K562 (cell line): ENCODE data around the gene NIPBL. TPM values are rescaled to one million over a fixed set of nuclear protein-coding genes. Genes with fewer than 3 reads are reported as not detected.

ENCODE experiments used
- ATAC-seq: fragments of 200-7000 bp; cut with Tn5 transposase; 3 replicates; pipeline ENCODE4 v1.9.1; 2020; ENCODE audit warnings: moderate library complexity
- BruUV-seq: library from RNA; stranded (reverse); fragments of 400-500 nt; replicated peaks from 2 replicates; lab custom pipeline; 2021; lab: Mats Ljungman, UMichigan
- CTCF ChIA-PET: fragments of 300-600 bp; formaldehyde crosslinking; extraction: SDS; loops from one replicate; lab custom pipeline; 2021; ENCODE audit warnings: low intra/inter-chr PET ratio; lab: Yijun Ruan, JAX
- POLR2A ChIA-PET: fragments of 300-600, 350-650 bp; sonication (Branson Sonifier 250); formaldehyde crosslinking; extraction: SDS; loops from one replicate; lab custom pipeline; 2021; ENCODE audit warnings: antibody characterized with exemption, inconsistent platforms; lab: Yijun Ruan, JAX
- DNase-seq, 4 experiments: peaks; one replicate each; pipeline versions ENCODE4 v3.0.0 to v3.0.0-alpha.2; 2011 to 2018; ENCODE audit warnings: low spot score in 3 of 4, mixed read lengths in 3 of 4; ENCODE audit errors: extremely low read depth in 1 of 4
- FAIRE-seq: peaks from 2 replicates; lab custom pipeline; 2011; peaks lifted over from hg19 to GRCh38; lab: Jason Lieb, UNC
- H2AFZ ChIP-seq: 2 replicates; pipeline ENCODE4 v1.6.0; 2011; ENCODE audit warnings: low read depth, low read length, control low read depth, inconsistent platforms
- H3K27ac ChIP-seq: fragments of 200-600 bp; 3 replicates; pipeline ENCODE4 v1.8.0; 2011; ENCODE audit warnings: low read depth, mild to moderate bottlenecking, control low read depth, inconsistent platforms, low read length, moderate library complexity, mixed read lengths; ENCODE audit errors: extremely low read depth
- H3K27me3 ChIP-seq, 2 experiments: fragments of 300-600 bp in 1 of 2; 2 replicates in 1 of 2; 3 replicates in 1 of 2; pipeline versions ENCODE4 v1.6.0 to v1.8.0; 2011; ENCODE audit warnings: inconsistent platforms in 2 of 2, low read length in 2 of 2, mild to moderate bottlenecking in 1 of 2, mixed read lengths in 1 of 2, moderate library complexity in 1 of 2; ENCODE audit not compliant: control insufficient read depth in 2 of 2, insufficient read depth in 2 of 2
- H3K36me3 ChIP-seq: fragments of 300-600 bp; 3 replicates; pipeline ENCODE4 v1.8.0; 2011; ENCODE audit warnings: mild to moderate bottlenecking, low read length, inconsistent platforms; ENCODE audit not compliant: control insufficient read depth, insufficient read depth
- H3K4me1 ChIP-seq, 2 experiments: fragments of 200-600 bp in 1 of 2; replicated peaks in 1 of 2; 2 replicates in 1 of 2; 3 replicates in 1 of 2; pipeline versions ENCODE4 v1.5.1 to v1.8.0; 2011; ENCODE audit warnings: inconsistent platforms in 2 of 2, low read length in 2 of 2, mild to moderate bottlenecking in 1 of 2, mixed read lengths in 1 of 2, moderate library complexity in 1 of 2; ENCODE audit not compliant: control insufficient read depth in 2 of 2, insufficient read depth in 2 of 2
- H3K4me2 ChIP-seq: 2 replicates; pipeline ENCODE4 v1.6.1; 2011; ENCODE audit warnings: low read length, control low read depth, inconsistent platforms, mixed read lengths; ENCODE audit not compliant: insufficient read depth
- H3K4me3 ChIP-seq: fragments of 200-600 bp; sonication (generic), shearing (Covaris generic); 2 replicates; pipeline ENCODE4 v1.5.1; 2016; ENCODE audit warnings: control low read depth, inconsistent platforms
- H3K79me2 ChIP-seq: fragments of 200-600 bp; 3 replicates; pipeline ENCODE4 v1.8.0; 2011; ENCODE audit warnings: low read length, inconsistent platforms; ENCODE audit not compliant: control insufficient read depth, insufficient read depth
- H3K9ac ChIP-seq, 2 experiments: 2 replicates each; pipeline versions ENCODE4 v1.6.0 to v1.6.1; 2011; ENCODE audit warnings: low read depth in 2 of 2, low read length in 2 of 2, control low read depth in 1 of 2, inconsistent platforms in 1 of 2, mild to moderate bottlenecking in 1 of 2, mixed read lengths in 1 of 2; ENCODE audit not compliant: insufficient read depth in 1 of 2
- H3K9me1 ChIP-seq: one replicate; pipeline ENCODE4 v1.6.0; 2011; ENCODE audit warnings: inconsistent platforms, mild to moderate bottlenecking, low read length, moderate library complexity; ENCODE audit not compliant: control insufficient read depth, insufficient read depth
- H3K9me3 ChIP-seq: replicated peaks from 2 replicates; pipeline ENCODE4 v1.5.1; 2011; ENCODE audit warnings: low read depth, low read length, inconsistent platforms; ENCODE audit not compliant: control insufficient read depth, insufficient read depth
- H4K20me1 ChIP-seq: replicated peaks from 2 replicates; pipeline ENCODE4 v1.6.1; 2011; ENCODE audit warnings: low read length, inconsistent platforms, mixed read lengths; ENCODE audit not compliant: control insufficient read depth, insufficient read depth
- ARID3B ChIP-seq: fragments of 250-450 bp; sonication (Bioruptor Pico); IDR thresholded peaks from 2 replicates; pipeline ENCODE4 v1.4.0; 2020; ENCODE audit warnings: borderline replicate concordance
- ESRRA ChIP-seq: fragments of 450-650 bp; IDR thresholded peaks from 2 replicates; pipeline ENCODE4 v1.6.1; 2014; ENCODE audit warnings: low read depth, mild to moderate bottlenecking, moderate library complexity, borderline replicate concordance
- MCM2 ChIP-seq: fragments of 450-650 bp; IDR thresholded peaks from 2 replicates; pipeline ENCODE4 v1.6.1; 2017; ENCODE audit warnings: low read depth, mild to moderate bottlenecking
- NFIC ChIP-seq: fragments of 450-650 bp; IDR thresholded peaks from 2 replicates; pipeline ENCODE4 v1.6.1; 2017; ENCODE audit warnings: mild to moderate bottlenecking, inconsistent platforms
- RBFOX2 ChIP-seq: fragments of 200-400 bp; formaldehyde crosslinking; IDR thresholded peaks from 2 replicates; pipeline ENCODE4 v1.6.1; 2017; ENCODE audit warnings: low read depth, mild to moderate bottlenecking, low read length, moderate library complexity
- WGBS: fragments of 100-300 bp; shearing (Covaris generic); methylation state at CpG from one replicate; pipeline ENCODE4 v1.1.6; 2016; ENCODE audit warnings: low coverage, mixed read lengths; ENCODE audit not compliant: insufficient coverage; ENCODE audit errors: missing lambda C conversion rate; 5-methylcytosine and 5-hydroxymethylcytosine counted together
- in situ Hi-C: fragments of 300-500 bp; cut with MboI; formaldehyde crosslinking; loops from 4 replicates; pipeline ENCODE4 v1.15.0; 2018; ENCODE audit warnings: inconsistent platforms, mixed read lengths
- intact Hi-C: fragments of 100-400 bp; cut with micrococcal nuclease; formaldehyde crosslinking; loops from 2 replicates; pipeline ENCODE4 v1.14.2; 2022
- polyA plus RNA-seq, 8 experiments: library from polyadenylated mRNA; depleted of rRNA in 4 of 8; stranded (reverse) in 5 of 8; unstranded in 3 of 8; fragments of >200 nt; fragmentation: Nextera tagmentation in 2 of 8; fragmentation: Illumina TruSeq in 1 of 8; extraction: Ambion mirVana in 2 of 8; extraction: Trizol in 1 of 8; gene quantifications; 2 replicates each; pipeline versions ENCODE4 v1.2.1 to v1.2.3, GENCODE V29; 2011 to 2014; ENCODE audit warnings: inconsistent platforms in 1 of 8, missing spikeins in 1 of 8
- total RNA-seq, 7 experiments: library from RNA; depleted of rRNA in 6 of 7; stranded (reverse); fragments of >200 nt in 6 of 7; fragmentation: Illumina TruSeq in 2 of 7; extraction: Trizol in 2 of 7; gene quantifications; 2 replicates each; pipeline versions ENCODE4 v1.2.1 to v1.2.3, GENCODE V29; 2011 to 2021; ENCODE audit warnings: low replicate concordance in 1 of 7

Gene NIPBL
- total and polyA plus RNA-seq, 9 of the 15 experiments (the other 6 are each of a cell fraction or from before 2014, with no cell fraction given), result 12.9 to 56.7 (median 38.9) TPM

- ATAC-seq, result no peak
- TF ChIP-seq ESRRA (peak; percentile 27; the same call in 1 of the 2 replicates), ARID3B (CRISPR knock-in tag) (no peak), RBFOX2 (0 out of 2 replicates have a peak, but pooled peaks have one; percentile 7), NFIC (peak; percentile 57), MCM2 (no peak)
- TF ChIP-seq, all 486 proteins: peak for 3
- Histone ChIP-seq H3K9ac (peak overlapping the region in 1 of 2 experiments; percentile 52; a peak in 1 of 4 replicates), H3K9me3 (no peaks in the 10 kb centered on the region), H3K36me3 (peaks cover 10% of the 10 kb centered on the region; the same call in 2 of the 3 replicates), H3K27me3 (no peaks in the 10 kb centered on the region), H3K9me1 (no peaks in the 10 kb centered on the region), H3K4me3 (no peak overlapping the region), H3K4me1 (peaks cover 8 to 20% of the 10 kb centered on the region in 2 experiments; a peak in 4 of 5 replicates), H4K20me1 (peaks cover 6% of the 10 kb centered on the region; the same call in 1 of the 2 replicates), H3K79me2 (peaks cover 100% of the 10 kb centered on the region), H3K27ac (no peak overlapping the region), H3K4me2 (no peak overlapping the region), H2AFZ (no peak overlapping the region)
- FAIRE-seq (no peak), DNase-seq (peak in 1 of 4 experiments; percentile 22)
- ChIA-PET POLR2A (interaction anchor here (0.6 to 4.3 kb wide), 4 partner anchors 8 to 30 kb away, joined by 3 to 31 read pairs (median 8); partner anchors contain the start of gene NIPBL), CTCF (no interaction called here)
- 83% methylated on average over 18 of the region's 18 CpGs for WGBS
- intact Hi-C loops, result no loop called here
- no TSS peak for BruUV-seq
- in situ Hi-C loops, result no loop called here
Measured at GRCh38 chr5:36885566-36886485, 9.3 kb downstream of the NIPBL start.
